ENCODE results near the gene RFPL3. TPM values are rescaled to one million over a fixed set of nuclear protein-coding genes. Genes with fewer than 3 reads are reported as not detected.

The RFPL3 gene
- total and polyA plus RNA-seq, 8 donors = 0.21 TPM; not detected in 7

GRCh38 chr22:32395107-32395506 is 37.4 kb downstream of the RFPL3 start:
- TF ChIP-seq CTCF (IDR thresholded peaks at IDR 0.05) = no peak
- H3K27ac ChIP-seq = no peak overlapping the region
- H3K4me3 ChIP-seq = no peak overlapping the region
- no peaks in the 10 kb centered on the region for H3K4me1 ChIP-seq
- H3K9me3 ChIP-seq = no peaks in the 10 kb centered on the region
- H3K36me3 ChIP-seq = peaks cover 3 to 90% (median 32%) of the 10 kb centered on the region in 3 donors
- no peak for ATAC-seq
- H3K27me3 ChIP-seq = no peaks in the 10 kb centered on the region
- intact Hi-C loops (cut with DNase I) = no loop called here
- 90 to 96% methylated on average over 5 of the region's 5 CpGs for WGBS, 2 donors
- FAIRE-seq = no peak
- no peak for DNase-seq

- 76 to 86% methylated on average over 1 of the region's 1 CpG for WGBS, 2 donors
- H3K27ac ChIP-seq = no peak overlapping the region
- H3K36me3 ChIP-seq = peaks cover 5 to 93% (median 36%) of the 10 kb centered on the region in 3 donors
- H3K4me1 ChIP-seq = no peaks in the 10 kb centered on the region
- intact Hi-C loops (cut with DNase I) = no loop called here
- DNase-seq (no peak), ATAC-seq (no peak), FAIRE-seq (no peak)
- no peak for TF ChIP-seq CTCF (IDR thresholded peaks at IDR 0.05)
- H3K4me3 ChIP-seq = no peak overlapping the region
- H3K9me3 ChIP-seq = no peaks in the 10 kb centered on the region
- no peaks in the 10 kb centered on the region for H3K27me3 ChIP-seq
These were observed 38.6 kb downstream of the RFPL3 start for GRCh38 chr22:32396255-32396654.

- H3K9me3 ChIP-seq = no peaks in the 10 kb centered on the region
- DNase-seq (no peak), FAIRE-seq (no peak), ATAC-seq (no peak)
- intact Hi-C loops (cut with DNase I) = no loop called here
- H3K4me3 ChIP-seq = no peak overlapping the region
- 84 to 91% methylated on average over 5 of the region's 5 CpGs for WGBS, 2 donors
- H3K27me3 ChIP-seq = no peaks in the 10 kb centered on the region
- no peaks in the 10 kb centered on the region for H3K4me1 ChIP-seq
- TF ChIP-seq CTCF (IDR thresholded peaks at IDR 0.05) = no peak
- H3K27ac ChIP-seq = no peak overlapping the region
- H3K36me3 ChIP-seq = peaks cover 7 to 93% (median 36%) of the 10 kb centered on the region in 3 donors
These were observed 39.1 kb downstream of the RFPL3 start for GRCh38 chr22:32396746-32397145.

GRCh38 chr22:32401486-32401885 is 43.8 kb downstream of the RFPL3 start:
- intact Hi-C loops (cut with DNase I) = no loop called here
- H3K36me3 ChIP-seq = peaks cover 7 to 74% (median 34%) of the 10 kb centered on the region in 3 donors
- WGBS, 2 donors = 62% methylated on average over 4 of the region's 4 CpGs

More at GRCh38 chr22:32401486-32401885, 43.8 kb downstream of the RFPL3 start:
- no peak overlapping the region for H3K27ac ChIP-seq
- H3K9me3 ChIP-seq = no peaks in the 10 kb centered on the region
- DNase-seq (no peak), ATAC-seq (no peak), FAIRE-seq (no peak)
- no peak for TF ChIP-seq CTCF (IDR thresholded peaks at IDR 0.05)
- no peak overlapping the region for H3K4me3 ChIP-seq
- no peaks in the 10 kb centered on the region for H3K27me3 ChIP-seq
- no peaks in the 10 kb centered on the region for H3K4me1 ChIP-seq
